K562 (cell line): ENCODE data around the gene VPS50. TPM values are rescaled to one million over a fixed set of nuclear protein-coding genes. Genes with fewer than 3 reads are reported as not detected.

Experiments used
- ATAC-seq: fragments of 200-7000 bp; cut with Tn5 transposase; 3 replicates; pipeline ENCODE4 v1.9.1; 2020; ENCODE audit warnings: moderate library complexity
- BruUV-seq: library from RNA; stranded (reverse); fragments of 400-500 nt; replicated peaks from 2 replicates; lab custom pipeline; 2021; lab: Mats Ljungman, UMichigan
- CTCF ChIA-PET: fragments of 300-600 bp; formaldehyde crosslinking; extraction: SDS; loops from one replicate; lab custom pipeline; 2021; ENCODE audit warnings: low intra/inter-chr PET ratio; lab: Yijun Ruan, JAX
- POLR2A ChIA-PET: fragments of 300-600, 350-650 bp; sonication (Branson Sonifier 250); formaldehyde crosslinking; extraction: SDS; loops from one replicate; lab custom pipeline; 2021; ENCODE audit warnings: antibody characterized with exemption, inconsistent platforms; lab: Yijun Ruan, JAX
- DNase-seq, 4 experiments: peaks; one replicate each; pipeline versions ENCODE4 v3.0.0 to v3.0.0-alpha.2; 2011 to 2018; ENCODE audit warnings: low spot score in 3 of 4, mixed read lengths in 3 of 4; ENCODE audit errors: extremely low read depth in 1 of 4
- FAIRE-seq: peaks from 2 replicates; lab custom pipeline; 2011; peaks lifted over from hg19 to GRCh38; lab: Jason Lieb, UNC
- H2AFZ ChIP-seq: 2 replicates; pipeline ENCODE4 v1.6.0; 2011; ENCODE audit warnings: low read depth, low read length, control low read depth, inconsistent platforms
- H3K27ac ChIP-seq: fragments of 200-600 bp; 3 replicates; pipeline ENCODE4 v1.8.0; 2011; ENCODE audit warnings: low read depth, mild to moderate bottlenecking, control low read depth, inconsistent platforms, low read length, moderate library complexity, mixed read lengths; ENCODE audit errors: extremely low read depth
- H3K27me3 ChIP-seq, 2 experiments: fragments of 300-600 bp in 1 of 2; 2 replicates in 1 of 2; 3 replicates in 1 of 2; pipeline versions ENCODE4 v1.6.0 to v1.8.0; 2011; ENCODE audit warnings: inconsistent platforms in 2 of 2, low read length in 2 of 2, mild to moderate bottlenecking in 1 of 2, mixed read lengths in 1 of 2, moderate library complexity in 1 of 2; ENCODE audit not compliant: control insufficient read depth in 2 of 2, insufficient read depth in 2 of 2
- H3K36me3 ChIP-seq: fragments of 300-600 bp; 3 replicates; pipeline ENCODE4 v1.8.0; 2011; ENCODE audit warnings: mild to moderate bottlenecking, low read length, inconsistent platforms; ENCODE audit not compliant: control insufficient read depth, insufficient read depth
- H3K4me1 ChIP-seq, 2 experiments: fragments of 200-600 bp in 1 of 2; replicated peaks in 1 of 2; 2 replicates in 1 of 2; 3 replicates in 1 of 2; pipeline versions ENCODE4 v1.5.1 to v1.8.0; 2011; ENCODE audit warnings: inconsistent platforms in 2 of 2, low read length in 2 of 2, mild to moderate bottlenecking in 1 of 2, mixed read lengths in 1 of 2, moderate library complexity in 1 of 2; ENCODE audit not compliant: control insufficient read depth in 2 of 2, insufficient read depth in 2 of 2
- H3K4me2 ChIP-seq: 2 replicates; pipeline ENCODE4 v1.6.1; 2011; ENCODE audit warnings: low read length, control low read depth, inconsistent platforms, mixed read lengths; ENCODE audit not compliant: insufficient read depth
- H3K4me3 ChIP-seq: fragments of 200-600 bp; sonication (generic), shearing (Covaris generic); 2 replicates; pipeline ENCODE4 v1.5.1; 2016; ENCODE audit warnings: control low read depth, inconsistent platforms
- H3K79me2 ChIP-seq: fragments of 200-600 bp; 3 replicates; pipeline ENCODE4 v1.8.0; 2011; ENCODE audit warnings: low read length, inconsistent platforms; ENCODE audit not compliant: control insufficient read depth, insufficient read depth
- H3K9ac ChIP-seq, 2 experiments: 2 replicates each; pipeline versions ENCODE4 v1.6.0 to v1.6.1; 2011; ENCODE audit warnings: low read depth in 2 of 2, low read length in 2 of 2, control low read depth in 1 of 2, inconsistent platforms in 1 of 2, mild to moderate bottlenecking in 1 of 2, mixed read lengths in 1 of 2; ENCODE audit not compliant: insufficient read depth in 1 of 2
- H3K9me1 ChIP-seq: one replicate; pipeline ENCODE4 v1.6.0; 2011; ENCODE audit warnings: inconsistent platforms, mild to moderate bottlenecking, low read length, moderate library complexity; ENCODE audit not compliant: control insufficient read depth, insufficient read depth
- H3K9me3 ChIP-seq: replicated peaks from 2 replicates; pipeline ENCODE4 v1.5.1; 2011; ENCODE audit warnings: low read depth, low read length, inconsistent platforms; ENCODE audit not compliant: control insufficient read depth, insufficient read depth
- H4K20me1 ChIP-seq: replicated peaks from 2 replicates; pipeline ENCODE4 v1.6.1; 2011; ENCODE audit warnings: low read length, inconsistent platforms, mixed read lengths; ENCODE audit not compliant: control insufficient read depth, insufficient read depth
- ATF7 ChIP-seq: fragments of 450-650 bp; IDR thresholded peaks from 2 replicates; pipeline ENCODE4 v1.7.1; 2014; ENCODE audit warnings: mild to moderate bottlenecking, moderate library complexity
- BRF1 ChIP-seq: IDR thresholded peaks from 3 replicates; pipeline ENCODE4 v1.6.1; 2011; ENCODE audit warnings: borderline replicate concordance, mild to moderate bottlenecking; ENCODE audit not compliant: insufficient read length; ENCODE audit errors: extremely low read depth
- CEBPB ChIP-seq: fragments of 450-650 bp; IDR thresholded peaks from 2 replicates; pipeline ENCODE4 v1.6.1; 2016; ENCODE audit warnings: missing genetic modification characterization, missing compliant biosample characterization
- MEF2D ChIP-seq: conservative IDR thresholded peaks from 2 replicates; pipeline ENCODE4 v1.6.1; 2016; ENCODE audit warnings: low read depth, missing genetic modification characterization, missing compliant biosample characterization
- MXI1 ChIP-seq: IDR thresholded peaks from 2 replicates; pipeline ENCODE4 v1.6.1; 2011; ENCODE audit warnings: low read depth, mild to moderate bottlenecking, improper control_type of control experiment, low read length
- NCOA4 ChIP-seq: fragments of 450-650 bp; IDR thresholded peaks from 2 replicates; pipeline ENCODE4 v1.6.1; 2018; ENCODE audit warnings: mild to moderate bottlenecking; ENCODE audit not compliant: partially characterized antibody
- RBM15 ChIP-seq: fragments of 200-400 bp; formaldehyde crosslinking; IDR thresholded peaks from 2 replicates; pipeline ENCODE4 v1.6.1; 2018; ENCODE audit warnings: mild to moderate bottlenecking, low read length, moderate library complexity; ENCODE audit not compliant: insufficient read depth
- RCOR1 ChIP-seq, 2 experiments: IDR thresholded peaks; 2 replicates each; pipeline ENCODE4 v1.6.1; 2012; ENCODE audit warnings: low read depth in 2 of 2, low read length in 2 of 2, borderline replicate concordance in 1 of 2, improper control_type of control experiment in 1 of 2
- SPI1 ChIP-seq: IDR thresholded peaks from 2 replicates; pipeline ENCODE4 v1.6.1; 2011; ENCODE audit warnings: low read depth, low read length, control low read depth, borderline replicate concordance
- ZSCAN29 ChIP-seq: fragments of 450-650 bp; IDR thresholded peaks from 2 replicates; pipeline ENCODE4 v1.6.1; 2017
- WGBS: fragments of 100-300 bp; shearing (Covaris generic); methylation state at CpG from one replicate; pipeline ENCODE4 v1.1.6; 2016; ENCODE audit warnings: low coverage, mixed read lengths; ENCODE audit not compliant: insufficient coverage; ENCODE audit errors: missing lambda C conversion rate; 5-methylcytosine and 5-hydroxymethylcytosine counted together
- in situ Hi-C: fragments of 300-500 bp; cut with MboI; formaldehyde crosslinking; loops from 4 replicates; pipeline ENCODE4 v1.15.0; 2018; ENCODE audit warnings: inconsistent platforms, mixed read lengths
- intact Hi-C: fragments of 100-400 bp; cut with micrococcal nuclease; formaldehyde crosslinking; loops from 2 replicates; pipeline ENCODE4 v1.14.2; 2022
- polyA plus RNA-seq, 8 experiments: library from polyadenylated mRNA; depleted of rRNA in 4 of 8; stranded (reverse) in 5 of 8; unstranded in 3 of 8; fragments of >200 nt; fragmentation: Nextera tagmentation in 2 of 8; fragmentation: Illumina TruSeq in 1 of 8; extraction: Ambion mirVana in 2 of 8; extraction: Trizol in 1 of 8; gene quantifications; 2 replicates each; pipeline versions ENCODE4 v1.2.1 to v1.2.3, GENCODE V29; 2011 to 2014; ENCODE audit warnings: inconsistent platforms in 1 of 8, missing spikeins in 1 of 8
- total RNA-seq, 7 experiments: library from RNA; depleted of rRNA in 6 of 7; stranded (reverse); fragments of >200 nt in 6 of 7; fragmentation: Illumina TruSeq in 2 of 7; extraction: Trizol in 2 of 7; gene quantifications; 2 replicates each; pipeline versions ENCODE4 v1.2.1 to v1.2.3, GENCODE V29; 2011 to 2021; ENCODE audit warnings: low replicate concordance in 1 of 7
- TF ChIP-seq, protein P1 (sequence below): sonication (generic); formaldehyde crosslinking; IDR thresholded peaks from 2 replicates; pipeline ENCODE4 v1.8.1; 2023; ENCODE audit warnings: mild to moderate bottlenecking, missing genetic modification reagents, moderate library complexity
- TF ChIP-seq, protein P2 (sequence below): sonication (generic); formaldehyde crosslinking; IDR thresholded peaks from 2 replicates; pipeline ENCODE4 v1.8.1; 2023; ENCODE audit warnings: mild to moderate bottlenecking, missing genetic modification reagents
- TF ChIP-seq, protein P3 (sequence below): fragments of 250-450 bp; sonication (Bioruptor Pico); IDR thresholded peaks from 2 replicates; pipeline ENCODE4 v1.5.0; 2021; ENCODE audit warnings: mild to moderate bottlenecking, moderate library complexity

VPS50 gene
- total and polyA plus RNA-seq, 9 of the 15 experiments (the other 6 are each of a cell fraction or from before 2014, with no cell fraction given) = 10.5 to 29.4 (median 15.8) TPM

DNA sequence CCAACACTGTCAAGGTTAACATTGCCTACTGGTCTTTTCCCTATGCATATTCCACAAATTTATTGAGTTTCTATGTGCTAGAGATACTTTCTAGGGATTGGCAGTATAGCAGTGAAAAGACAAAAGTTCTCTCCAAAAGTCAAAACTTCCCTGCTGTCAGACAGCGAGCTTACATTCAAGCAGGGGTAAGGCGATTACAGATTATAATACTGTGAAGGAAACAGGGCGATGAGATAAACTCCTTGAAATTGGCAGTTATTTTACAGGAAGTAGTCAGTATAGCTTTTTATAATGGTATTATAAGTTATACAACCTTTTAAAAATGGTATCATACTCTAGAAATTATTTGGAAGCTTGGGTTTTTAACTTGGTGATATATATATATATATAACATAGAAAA lies 9.9 kb downstream of the VPS50 start:
- H3K4me3 ChIP-seq = no peak overlapping the region
- H3K27me3 ChIP-seq = no peaks in the 10 kb centered on the region
- no peaks in the 10 kb centered on the region for H3K9me1 ChIP-seq
- no peak overlapping the region for H2AFZ ChIP-seq
- intact Hi-C loops (loop anchor here (10.0 kb wide), 1 partner anchor 843 kb away; no protein-coding TSS in a partner anchor), in situ Hi-C loops (no loop called here)
- no peak overlapping the region for H3K4me2 ChIP-seq
- ATAC-seq = peak; percentile 38; the same call in 1 of the 3 replicates
- 0 out of 2 replicates have a peak, but pooled peaks cover 3% of the 10 kb centered on the region for H4K20me1 ChIP-seq
- no peak for FAIRE-seq
- no peak overlapping the region for H3K27ac ChIP-seq
- H3K36me3 ChIP-seq = no peaks in the 10 kb centered on the region
- TF ChIP-seq, protein P1, sequence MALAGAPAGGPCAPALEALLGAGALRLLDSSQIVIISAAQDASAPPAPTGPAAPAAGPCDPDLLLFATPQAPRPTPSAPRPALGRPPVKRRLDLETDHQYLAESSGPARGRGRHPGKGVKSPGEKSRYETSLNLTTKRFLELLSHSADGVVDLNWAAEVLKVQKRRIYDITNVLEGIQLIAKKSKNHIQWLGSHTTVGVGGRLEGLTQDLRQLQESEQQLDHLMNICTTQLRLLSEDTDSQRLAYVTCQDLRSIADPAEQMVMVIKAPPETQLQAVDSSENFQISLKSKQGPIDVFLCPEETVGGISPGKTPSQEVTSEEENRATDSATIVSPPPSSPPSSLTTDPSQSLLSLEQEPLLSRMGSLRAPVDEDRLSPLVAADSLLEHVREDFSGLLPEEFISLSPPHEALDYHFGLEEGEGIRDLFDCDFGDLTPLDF (CRISPR knock-in tag) = no peak
- TF ChIP-seq, protein P2, sequence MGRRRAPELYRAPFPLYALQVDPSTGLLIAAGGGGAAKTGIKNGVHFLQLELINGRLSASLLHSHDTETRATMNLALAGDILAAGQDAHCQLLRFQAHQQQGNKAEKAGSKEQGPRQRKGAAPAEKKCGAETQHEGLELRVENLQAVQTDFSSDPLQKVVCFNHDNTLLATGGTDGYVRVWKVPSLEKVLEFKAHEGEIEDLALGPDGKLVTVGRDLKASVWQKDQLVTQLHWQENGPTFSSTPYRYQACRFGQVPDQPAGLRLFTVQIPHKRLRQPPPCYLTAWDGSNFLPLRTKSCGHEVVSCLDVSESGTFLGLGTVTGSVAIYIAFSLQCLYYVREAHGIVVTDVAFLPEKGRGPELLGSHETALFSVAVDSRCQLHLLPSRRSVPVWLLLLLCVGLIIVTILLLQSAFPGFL = no peak
- TF ChIP-seq BRF1 (no peak), ZSCAN29 (no peak), MEF2D (tag) (no peak), NCOA4 (no peak), SPI1 (no peak), RCOR1 (IDR thresholded peaks at IDR 0.05; ENCODE audit: borderline replicate concordance in 1 of 2, low read depth in 2 of 2, low read length in 2 of 2) (no peak), ATF7 (no peak), MXI1 (no peak), CEBPB (no peak), RBM15 (no peak)
- TF ChIP-seq, protein P3, sequence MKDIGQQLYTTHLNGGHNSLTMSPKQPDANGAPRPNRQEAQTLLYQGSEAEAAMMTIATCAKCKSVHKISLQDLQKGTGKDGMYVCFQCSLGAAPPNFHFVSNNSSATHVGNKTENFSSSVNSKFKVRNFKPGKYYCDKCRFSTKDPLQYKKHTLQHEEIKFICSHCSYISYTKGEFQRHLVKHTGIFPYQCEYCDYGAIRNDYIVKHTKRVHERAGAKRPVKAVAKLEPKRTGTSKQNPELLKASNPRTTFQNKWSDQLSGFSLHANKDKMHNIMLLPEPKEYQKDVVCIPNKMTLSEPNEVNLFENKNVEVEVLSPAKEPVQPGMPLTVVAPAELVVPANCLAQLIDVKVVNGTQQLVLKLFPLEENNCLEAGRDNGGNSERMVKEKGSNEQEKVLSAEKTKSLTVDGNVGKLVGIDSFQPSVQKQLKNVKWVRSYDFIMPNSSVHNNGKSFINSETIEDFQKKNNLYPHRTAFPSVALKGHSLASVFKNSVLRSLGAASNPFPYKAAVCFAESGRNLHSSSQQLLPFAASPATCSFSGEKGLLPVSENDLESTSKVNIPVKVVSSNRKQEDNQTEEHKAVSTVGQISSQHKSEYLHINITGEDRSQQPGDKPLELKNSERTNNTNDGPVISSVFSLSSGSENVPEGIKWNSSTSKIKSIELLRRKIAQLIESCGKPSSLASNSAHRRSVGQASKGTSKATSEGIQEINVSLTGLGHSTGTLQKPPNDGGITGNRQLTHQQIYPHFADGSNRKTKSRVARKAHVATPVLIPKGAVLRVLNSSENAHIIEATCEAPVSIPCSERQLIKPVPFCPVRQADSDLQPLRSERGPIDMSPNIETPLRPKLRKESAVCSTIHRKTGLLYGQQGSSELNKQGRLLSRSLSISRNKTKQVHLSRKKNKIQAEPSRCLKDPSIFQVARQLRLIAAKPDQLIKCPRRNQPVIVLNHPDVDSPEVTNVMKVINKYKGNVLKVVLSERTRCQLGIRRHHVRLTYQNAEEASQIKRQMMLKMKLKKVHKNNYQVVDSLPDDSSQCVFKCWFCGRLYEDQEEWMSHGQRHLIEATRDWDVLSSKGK (CRISPR knock-in tag) = no peak
- ChIA-PET POLR2A (interaction anchor here (1.4 kb wide), 1 partner anchor 9 kb away, joined by 6 read pairs; no protein-coding TSS in a partner anchor), CTCF (no interaction called here)
- no peak for DNase-seq
- 76% methylated on average over 3 of the region's 3 CpGs for WGBS
- H3K9ac ChIP-seq = no peak overlapping the region
- H3K79me2 ChIP-seq = peaks cover 5% of the 10 kb centered on the region; the same call in 1 of the 3 replicates
- peaks cover 0 to 4% of the 10 kb centered on the region in 2 experiments; a peak in 2 of 5 replicates for H3K4me1 ChIP-seq
- BruUV-seq = no TSS peak
- no peaks in the 10 kb centered on the region for H3K9me3 ChIP-seq
